SK-N-SH (cell line): ENCODE measurements around the gene CCNG1. TPM values are rescaled to one million over a fixed set of nuclear protein-coding genes. Genes with fewer than 3 reads are reported as not detected.

Experiments used
- CTCF ChIA-PET: fragments of 300-600, 350-600 bp; formaldehyde crosslinking; extraction: SDS; loops from one replicate; lab custom pipeline; 2021; lab: Yijun Ruan, JAX
- POLR2A ChIA-PET: fragments of 350-600 bp; sonication (Branson Sonifier 250); formaldehyde crosslinking; extraction: SDS; loops from one replicate; lab custom pipeline; 2020; ENCODE audit warnings: antibody characterized with exemption, inconsistent platforms; lab: Yijun Ruan, JAX
- DNase-seq: peaks from one replicate; pipeline ENCODE4 v3.0.0; 2012
- H2AFZ ChIP-seq: fragments of 200-600 bp; sonication (generic); 2 replicates; pipeline ENCODE4 v1.8.1; 2016; ENCODE audit warnings: antibody characterized with exemption, mild to moderate bottlenecking, low read depth
- H3F3A ChIP-seq: fragments of 200-600 bp; sonication (generic); replicated peaks from 2 replicates; pipeline ENCODE3; 2016; ENCODE audit warnings: antibody characterized with exemption, mild to moderate bottlenecking; ENCODE audit not compliant: insufficient read depth
- H3K27ac ChIP-seq, 2 experiments: fragments of 200-500 bp in 1 of 2; fragments of 200-600 bp in 1 of 2; sonication (Bioruptor generic) in 1 of 2; sonication (generic), shearing (Covaris generic) in 1 of 2; 2 replicates each; pipeline versions ENCODE4 v1.5.1 to v1.6.1; 2014 to 2016; ENCODE audit warnings: low read depth in 2 of 2, inconsistent platforms in 1 of 2, low read length in 1 of 2, mild to moderate bottlenecking in 1 of 2, mixed read lengths in 1 of 2
- H3K27me3 ChIP-seq: fragments of 200-600 bp; sonication (generic), shearing (Covaris generic); 2 replicates; pipeline ENCODE4 v1.6.1; 2016; ENCODE audit warnings: mixed run types; ENCODE audit not compliant: insufficient read depth
- H3K36me3 ChIP-seq, 2 experiments: fragments of 200-500 bp in 1 of 2; fragments of 200-600 bp in 1 of 2; sonication (Bioruptor generic) in 1 of 2; sonication (generic) in 1 of 2; replicated peaks in 1 of 2; 2 replicates each; pipeline versions ENCODE3 to v1.5.1; 2014 to 2016; ENCODE audit warnings: low read length in 1 of 2, mild to moderate bottlenecking in 1 of 2; ENCODE audit not compliant: insufficient read depth in 2 of 2, control insufficient read depth in 1 of 2
- H3K4me1 ChIP-seq, 2 experiments: fragments of 200-500 bp in 1 of 2; fragments of 200-600 bp in 1 of 2; sonication (Bioruptor generic) in 1 of 2; sonication (generic), shearing (Covaris generic) in 1 of 2; 2 replicates each; pipeline versions ENCODE4 v1.5.1 to v1.6.1; 2014 to 2016; ENCODE audit warnings: low read depth in 1 of 2, low read length in 1 of 2, mixed run types in 1 of 2; ENCODE audit not compliant: insufficient read depth in 2 of 2, control insufficient read depth in 1 of 2
- H3K4me2 ChIP-seq: fragments of 200-600 bp; sonication (generic), shearing (Covaris generic); 2 replicates; pipeline ENCODE4 v1.6.1; 2017; ENCODE audit warnings: mixed run types
- H3K4me3 ChIP-seq, 2 experiments: fragments of 200-500 bp in 1 of 2; fragments of 200-600 bp in 1 of 2; sonication (Bioruptor generic) in 1 of 2; sonication (generic), shearing (Covaris generic) in 1 of 2; 2 replicates each; pipeline versions ENCODE4 v1.5.1 to v1.8.1; 2014 to 2016; ENCODE audit warnings: low read depth in 2 of 2, inconsistent platforms in 1 of 2, low read length in 1 of 2, mild to moderate bottlenecking in 1 of 2, mixed read lengths in 1 of 2, moderate library complexity in 1 of 2
- H3K79me2 ChIP-seq: fragments of 200-600 bp; sonication (generic); 2 replicates; pipeline ENCODE4 v1.8.1; 2017; ENCODE audit warnings: mild to moderate bottlenecking; ENCODE audit not compliant: insufficient read depth
- H3K9ac ChIP-seq: fragments of 200-600 bp; sonication (generic); 2 replicates; pipeline ENCODE4 v1.6.1; 2017; ENCODE audit warnings: mixed run types
- H3K9me2 ChIP-seq: fragments of 200-600 bp; sonication (generic); 2 replicates; pipeline ENCODE4 v1.6.1; 2017; ENCODE audit warnings: mixed run types
- H3K9me3 ChIP-seq: fragments of 200-600 bp; sonication (generic); 2 replicates; pipeline ENCODE4 v1.6.1; 2017; ENCODE audit warnings: mixed run types, mild to moderate bottlenecking, moderate library complexity
- H4K20me1 ChIP-seq: fragments of 200-600 bp; sonication (generic); 2 replicates; pipeline ENCODE4 v1.6.1; 2017; ENCODE audit warnings: mild to moderate bottlenecking, mixed run types; ENCODE audit not compliant: insufficient read depth
- CHD2 ChIP-seq: fragments of 150-350 bp; IDR thresholded peaks from 2 replicates; pipeline ENCODE4 v1.6.1; 2018; ENCODE audit warnings: low read length; ENCODE audit not compliant: partially characterized antibody
- EP300 ChIP-seq, 2 experiments: IDR thresholded peaks; 2 replicates each; pipeline versions ENCODE4 v1.4.0 to v1.6.1; 2012; ENCODE audit warnings: borderline replicate concordance in 1 of 2, low read depth in 1 of 2, low read length in 1 of 2
- FOSL2 ChIP-seq: IDR thresholded peaks from 2 replicates; pipeline ENCODE4 v1.4.0; 2012; ENCODE audit warnings: low read depth, mild to moderate bottlenecking, moderate library complexity, borderline replicate concordance
- FOXJ3 ChIP-seq: sonication (generic); formaldehyde crosslinking; IDR thresholded peaks from 2 replicates; pipeline ENCODE4 v1.5.1; 2020; ENCODE audit warnings: mild to moderate bottlenecking, missing genetic modification reagents
- FOXM1 ChIP-seq: IDR thresholded peaks from 2 replicates; pipeline ENCODE4 v1.4.0; 2012; ENCODE audit warnings: low read depth, mild to moderate bottlenecking
- GATA2 ChIP-seq: sonication (generic); formaldehyde crosslinking; IDR thresholded peaks from 2 replicates; pipeline ENCODE4 v1.5.0; 2020; ENCODE audit warnings: mild to moderate bottlenecking, missing genetic modification reagents
- IRF3 ChIP-seq: fragments of 150-350 bp; IDR thresholded peaks from 2 replicates; pipeline ENCODE4 v1.6.1; 2016; ENCODE audit warnings: mild to moderate bottlenecking, low read depth, low read length
- JUND ChIP-seq: IDR thresholded peaks from 2 replicates; pipeline ENCODE4 v1.4.0; 2012
- MXI1 ChIP-seq: IDR thresholded peaks from 2 replicates; pipeline ENCODE4 v1.6.1; 2012; ENCODE audit warnings: mild to moderate bottlenecking, low read depth, low read length, improper control_type of control experiment
- NFIC ChIP-seq: IDR thresholded peaks from 2 replicates; pipeline ENCODE4 v1.4.0; 2012; ENCODE audit warnings: borderline replicate concordance
- NRF1 ChIP-seq: IDR thresholded peaks from 2 replicates; pipeline ENCODE4 v1.6.1; 2012; ENCODE audit warnings: low read depth, mild to moderate bottlenecking, low read length
- POLR2AphosphoS5 ChIP-seq: IDR thresholded peaks from 2 replicates; pipeline ENCODE4 v1.6.1; 2012; ENCODE audit warnings: low read depth, low read length
- RFX5 ChIP-seq: IDR thresholded peaks from 2 replicates; pipeline ENCODE4 v1.6.1; 2012; ENCODE audit warnings: mild to moderate bottlenecking, improper control_type of control experiment, low read length
- RXRA ChIP-seq: IDR thresholded peaks from 2 replicates; pipeline ENCODE4 v1.4.0; 2012; ENCODE audit warnings: low read depth, mild to moderate bottlenecking, borderline replicate concordance
- SIN3A ChIP-seq: IDR thresholded peaks from 2 replicates; pipeline ENCODE4 v1.6.1; 2012; ENCODE audit warnings: low read depth, mild to moderate bottlenecking, low read length, moderate library complexity, borderline replicate concordance
- TAF1 ChIP-seq: IDR thresholded peaks from 2 replicates; pipeline ENCODE4 v1.6.1; 2012; ENCODE audit warnings: low read depth, mild to moderate bottlenecking, low read length, moderate library complexity, borderline replicate concordance
- TCF12 ChIP-seq: IDR thresholded peaks from 2 replicates; pipeline ENCODE4 v1.4.0; 2012
- USF1 ChIP-seq: IDR thresholded peaks from 2 replicates; pipeline ENCODE4 v1.4.0; 2012; ENCODE audit warnings: low read depth, borderline replicate concordance
- whole genome bisulfite sequencing: methylation state at CpG from one replicate; pipeline ENCODE4 v1.1.6; 2017; ENCODE audit warnings: low lambda C conversion rate; 5-methylcytosine and 5-hydroxymethylcytosine counted together
- polyA plus RNA-seq, 3 experiments: library from polyadenylated mRNA; depleted of rRNA; stranded (reverse); fragments of >200 nt; gene quantifications; 2 replicates each; pipeline ENCODE4 v1.2.3, GENCODE V29; 2012
- TF ChIP-seq, protein P1 (sequence below): IDR thresholded peaks from 2 replicates; pipeline ENCODE4; 2012

Gene CCNG1
- polyA plus RNA-seq, 1 of the 3 experiments (the other 2 are of a cell fraction): 49.0 TPM

DNA sequence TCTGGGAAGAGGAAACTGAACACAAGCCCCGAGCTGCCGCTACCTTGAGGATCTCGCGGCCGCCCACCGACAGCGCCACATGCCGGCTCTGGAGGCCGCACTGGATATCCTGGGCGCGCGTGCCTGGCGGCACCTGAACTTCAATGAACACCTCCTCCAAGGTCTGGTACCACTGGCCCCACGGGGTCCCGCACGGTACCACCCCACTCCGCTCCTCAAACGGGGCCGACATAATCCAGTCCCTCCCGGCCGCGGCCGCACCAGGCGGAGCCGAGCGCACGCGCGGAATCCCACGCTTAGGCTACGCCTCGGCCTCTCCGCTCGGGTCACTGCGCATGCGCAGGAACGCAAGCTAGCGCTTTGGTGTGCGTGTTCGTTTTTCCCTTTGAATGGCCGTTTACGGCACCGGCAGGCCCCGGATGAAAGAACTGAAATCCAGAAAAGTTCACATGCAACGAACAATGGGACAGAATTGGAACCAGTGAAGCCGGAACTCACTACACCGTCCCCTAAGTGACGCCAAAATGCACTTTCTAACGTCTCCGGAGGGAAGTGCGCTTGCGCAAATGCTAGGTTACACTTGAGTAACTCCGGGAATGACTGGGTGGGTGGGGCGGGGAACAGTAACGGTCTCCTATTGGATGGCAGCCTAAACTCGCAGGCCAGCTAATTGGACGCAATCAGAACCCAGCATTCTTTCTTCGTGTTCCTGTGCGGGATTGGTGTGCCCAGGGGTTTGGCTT is 22.6 kb downstream of the CCNG1 start, which contains the start of gene NUDCD2 (continued):
- TF ChIP-seq NRF1 (peak; percentile 96), RXRA (no peak), GATA2 (CRISPR knock-in tag) (no peak), TCF12 (no peak), RFX5 (no peak), FOXM1 (peak; percentile 27; the same call in 1 of the 2 replicates), USF1 (no peak), NFIC (no peak), FOSL2 (no peak), EP300 (IDR thresholded peaks at IDR 0.05; ENCODE audit: borderline replicate concordance in 1 of 2, low read depth in 1 of 2, low read length in 1 of 2) (no peak), CHD2 (peak; percentile 60), FOXJ3 (CRISPR knock-in tag) (no peak)
- TF ChIP-seq, all 33 proteins: peak for 8

GRCh38 chr5:163460562-163461171 is 23.3 kb downstream of the CCNG1 start, which contains the start of gene HMMR:
HMMR (plus strand) TSS chr5:163460632; CDS start chr5:163460693, 61 bp downstream.
- Histone ChIP-seq H3F3A (peaks cover 39% of the 10 kb centered on the region), H4K20me1 (no peaks in the 10 kb centered on the region), H3K27me3 (no peaks in the 10 kb centered on the region), H2AFZ (peak within 1 kb of the TSS; percentile 87), H3K79me2 (peaks cover 63% of the 10 kb centered on the region), H3K9me2 (no peaks in the 10 kb centered on the region), H3K4me3 (peak within 1 kb of the TSS; percentile 83 to 90), H3K27ac (peak within 1 kb of the TSS; percentile 98 to 99), H3K9ac (peak within 1 kb of the TSS; percentile 90), H3K36me3 (peaks cover 6 to 14% of the 10 kb centered on the region in 2 experiments), H3K4me1 (peaks cover 12% of the 10 kb centered on the region in 2 experiments; a peak in 3 of 4 replicates), H3K4me2 (peak within 1 kb of the TSS; percentile 96), H3K9me3 (no peaks in the 10 kb centered on the region)
- ChIA-PET CTCF (interaction anchor here (1.3 to 1.5 kb wide), 3 partner anchors 13 to 23 kb away, joined by 4 to 7 read pairs (median 5); no protein-coding TSS in a partner anchor), POLR2A (interaction anchor here (0.7 to 2.7 kb wide), 9 partner anchors 8 to 98 kb away, joined by 3 to 25 read pairs (median 4); partner anchors contain the start of genes CCNG1 and MAT2B)
- peak; percentile 16 for DNase-seq
- TF ChIP-seq POLR2AphosphoS5 (peak; percentile 8; the same call in 1 of the 2 replicates), EP300 (IDR thresholded peaks at IDR 0.05; ENCODE audit: borderline replicate concordance in 1 of 2, low read depth in 1 of 2, low read length in 1 of 2) (no peak), MXI1 (peak; percentile 55; the same call in 1 of the 2 replicates), FOXM1 (peak; percentile 64; the same call in 1 of the 2 replicates), IRF3 (no peak), TAF1 (peak; percentile 62; the same call in 1 of the 2 replicates), NFIC (no peak), SIN3A (peak; percentile 87), JUND (no peak)
- TF ChIP-seq, protein P1, sequence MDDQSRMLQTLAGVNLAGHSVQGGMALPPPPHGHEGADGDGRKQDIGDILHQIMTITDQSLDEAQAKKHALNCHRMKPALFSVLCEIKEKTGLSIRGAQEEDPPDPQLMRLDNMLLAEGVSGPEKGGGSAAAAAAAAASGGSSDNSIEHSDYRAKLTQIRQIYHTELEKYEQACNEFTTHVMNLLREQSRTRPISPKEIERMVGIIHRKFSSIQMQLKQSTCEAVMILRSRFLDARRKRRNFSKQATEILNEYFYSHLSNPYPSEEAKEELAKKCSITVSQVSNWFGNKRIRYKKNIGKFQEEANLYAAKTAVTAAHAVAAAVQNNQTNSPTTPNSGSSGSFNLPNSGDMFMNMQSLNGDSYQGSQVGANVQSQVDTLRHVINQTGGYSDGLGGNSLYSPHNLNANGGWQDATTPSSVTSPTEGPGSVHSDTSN: peak; percentile 35; the same call in 1 of the 2 replicates
- WGBS: 1% methylated on average over 21 of the region's 23 CpGs
